GM18858 (cell line): ENCODE results near the gene AFAP1.

ENCODE experiments used
- ATAC-seq: cut with Tn5 transposase; IDR thresholded peaks from one replicate; pipeline ENCODE4 v1.9.1; 2021; ENCODE audit not compliant: unreplicated experiment

The AFAP1 gene

GRCh38 chr4:7740866-7741525 is 198.7 kb downstream of the AFAP1 start:
- ATAC-seq, result no peak

- ATAC-seq, result no peak
Observed at GRCh38 chr4:7739918-7740865, 199.5 kb downstream of the AFAP1 start.

GRCh38 chr4:7739077-7739917 is 200.4 kb downstream of the AFAP1 start:
- no peak for ATAC-seq

GRCh38 chr4:7738458-7739076 is 201.1 kb downstream of the AFAP1 start:
- no peak for ATAC-seq

GRCh38 chr4:7737752-7738457 is 201.8 kb downstream of the AFAP1 start:
- no peak for ATAC-seq

- no peak for ATAC-seq
Observed at GRCh38 chr4:7737268-7737645, 202.4 kb downstream of the AFAP1 start.

GRCh38 chr4:7736436-7737267 is 203.0 kb downstream of the AFAP1 start:
- no peak for ATAC-seq

- ATAC-seq, result no peak
Observed at GRCh38 chr4:7735961-7736360, 203.7 kb downstream of the AFAP1 start.

- no peak for ATAC-seq
Observed at GRCh38 chr4:7735395-7735794, 204.3 kb downstream of the AFAP1 start.

GRCh38 chr4:7734651-7735260 is 204.9 kb downstream of the AFAP1 start:
- no peak for ATAC-seq

- no peak for ATAC-seq
Observed at GRCh38 chr4:7733801-7734650, 205.6 kb downstream of the AFAP1 start.

- no peak for ATAC-seq
Observed at GRCh38 chr4:7733201-7733600, 206.5 kb downstream of the AFAP1 start.

GRCh38 chr4:7732263-7732662 is 207.4 kb downstream of the AFAP1 start:
- no peak for ATAC-seq

- no peak for ATAC-seq
Observed at GRCh38 chr4:7731437-7731836, 208.2 kb downstream of the AFAP1 start.

GRCh38 chr4:7727749-7728148 is 211.9 kb downstream of the AFAP1 start:
- ATAC-seq, result no peak

- no peak for ATAC-seq
Observed at GRCh38 chr4:7726665-7727413, 212.8 kb downstream of the AFAP1 start.

GRCh38 chr4:7725951-7726350 is 213.7 kb downstream of the AFAP1 start:
- no peak for ATAC-seq
